ENCODE data around the gene ARL15. TPM values are rescaled to one million over a fixed set of nuclear protein-coding genes. Genes with fewer than 3 reads are reported as not detected.
A peak's percentile ranks its signal among the peaks of the same experiment; 100 is the strongest.

Gene ARL15
- total and polyA plus RNA-seq, 7 experiments from 2014 or later: 9.6 to 17.1 (median 13.6) TPM

- POLR2A ChIA-PET: no interaction called here
- H3K4me3 Mint-ChIP-seq: peak overlapping the region in 1 of 10 donors; percentile 3
- DNase-seq (no peak), ATAC-seq (no peak)
- Histone ChIP-seq H3K27ac (ENCODE audit: low read depth, low read length) (no peak overlapping the region), H3K27me3 (ENCODE audit: control insufficient read depth in 2 of 2, insufficient read depth in 2 of 2, low read length in 2 of 2) (no peaks in the 10 kb centered on the region), H3K9me3 (ENCODE audit: control insufficient read depth in 2 of 3, low read length in 3 of 3) (no peaks in the 10 kb centered on the region), H3K4me3 (ENCODE audit: low read length) (no peak overlapping the region), H3K36me3 (ENCODE audit: control insufficient read depth in 2 of 3, insufficient read depth in 3 of 3, low read length in 3 of 3) (no peaks in the 10 kb centered on the region), H3K4me1 (ENCODE audit: control insufficient read depth in 2 of 2, insufficient read depth in 2 of 2, low read length in 2 of 2) (no peaks in the 10 kb centered on the region)
- H3K4me1 Mint-ChIP-seq: peaks cover 0 to 10% (median 0%) of the 10 kb centered on the region in 7 donors
- H3K9me3 Mint-ChIP-seq: no peaks in the 10 kb centered on the region
- peaks cover 10 to 33% (median 21%) of the 10 kb centered on the region in 5 donors for H3K27me3 Mint-ChIP-seq
- no peaks in the 10 kb centered on the region for H3K36me3 Mint-ChIP-seq
- intact Hi-C loops (cut with micrococcal nuclease): no loop called here
- CTCF ChIA-PET: no interaction called here
- no peak overlapping the region for H3K27ac Mint-ChIP-seq
Measured at GRCh38 chr5:54325610-54326311, 15.4 kb upstream of the ARL15 start.

GRCh38 chr5:54325272-54325609 lies 14.9 kb upstream of the ARL15 start:
- Histone ChIP-seq H3K4me3 (ENCODE audit: low read length) (no peak overlapping the region), H3K27ac (ENCODE audit: low read depth, low read length) (no peak overlapping the region), H3K27me3 (ENCODE audit: control insufficient read depth in 2 of 2, insufficient read depth in 2 of 2, low read length in 2 of 2) (no peaks in the 10 kb centered on the region), H3K36me3 (ENCODE audit: control insufficient read depth in 2 of 3, insufficient read depth in 3 of 3, low read length in 3 of 3) (no peaks in the 10 kb centered on the region), H3K9me3 (ENCODE audit: control insufficient read depth in 2 of 3, low read length in 3 of 3) (no peaks in the 10 kb centered on the region), H3K4me1 (ENCODE audit: control insufficient read depth in 2 of 2, insufficient read depth in 2 of 2, low read length in 2 of 2) (no peaks in the 10 kb centered on the region)
- ATAC-seq: no peak
- ChIA-PET CTCF (no interaction called here), POLR2A (no interaction called here)
- Mint-ChIP-seq H3K27ac (no peak overlapping the region), H3K36me3 (no peaks in the 10 kb centered on the region), H3K4me3 (peak overlapping the region in 1 of 10 donors; percentile 3), H3K27me3 (peaks cover 14 to 36% (median 24%) of the 10 kb centered on the region in 5 donors), H3K4me1 (peaks cover 0 to 10% (median 0%) of the 10 kb centered on the region in 7 donors), H3K9me3 (no peaks in the 10 kb centered on the region)
- no peak for DNase-seq
- intact Hi-C loops (cut with micrococcal nuclease): no loop called here

GRCh38 chr5:54324651-54325271 lies 14.4 kb upstream of the ARL15 start:
- H3K4me3 Mint-ChIP-seq: no peak overlapping the region
- POLR2A ChIA-PET: interaction anchor here (0.6 kb wide), 1 partner anchor 1457 kb away, joined by 3 read pairs; no protein-coding TSS in a partner anchor
- Histone ChIP-seq H3K27ac (ENCODE audit: low read depth, low read length) (no peak overlapping the region), H3K36me3 (ENCODE audit: control insufficient read depth in 2 of 3, insufficient read depth in 3 of 3, low read length in 3 of 3) (no peaks in the 10 kb centered on the region), H3K4me1 (ENCODE audit: control insufficient read depth in 2 of 2, insufficient read depth in 2 of 2, low read length in 2 of 2) (no peaks in the 10 kb centered on the region), H3K4me3 (ENCODE audit: low read length) (no peak overlapping the region), H3K9me3 (ENCODE audit: control insufficient read depth in 2 of 3, low read length in 3 of 3) (no peaks in the 10 kb centered on the region), H3K27me3 (ENCODE audit: control insufficient read depth in 2 of 2, insufficient read depth in 2 of 2, low read length in 2 of 2) (no peaks in the 10 kb centered on the region)
- no peak overlapping the region for H3K27ac Mint-ChIP-seq
- intact Hi-C loops (cut with micrococcal nuclease): no loop called here
- DNase-seq: no peak
- peaks cover 0 to 10% (median 0%) of the 10 kb centered on the region in 7 donors for H3K4me1 Mint-ChIP-seq
- no peaks in the 10 kb centered on the region for H3K9me3 Mint-ChIP-seq
- peaks cover 17 to 40% (median 27%) of the 10 kb centered on the region in 5 donors for H3K27me3 Mint-ChIP-seq
- CTCF ChIA-PET: no interaction called here
- H3K36me3 Mint-ChIP-seq: no peaks in the 10 kb centered on the region
- ATAC-seq: no peak

GRCh38 chr5:54323495-54323894 lies 13.1 kb upstream of the ARL15 start:
- CTCF ChIA-PET: no interaction called here

GRCh38 chr5:54320256-54320655 lies 9.9 kb upstream of the ARL15 start:
- Mint-ChIP-seq H3K36me3 (no peaks in the 10 kb centered on the region), H3K27ac (no peak overlapping the region), H3K4me3 (no peak overlapping the region), H3K27me3 (peaks cover 13 to 53% (median 26%) of the 10 kb centered on the region in 5 donors), H3K4me1 (peaks cover 0 to under 1% (median 0%) of the 10 kb centered on the region in 7 donors), H3K9me3 (no peaks in the 10 kb centered on the region)
- no peaks in the 10 kb centered on the region for H3K9me3 ChIP-seq (ENCODE audit: control insufficient read depth in 2 of 3, low read length in 3 of 3)
- H3K4me1 ChIP-seq (ENCODE audit: control insufficient read depth in 2 of 2, insufficient read depth in 2 of 2, low read length in 2 of 2): no peaks in the 10 kb centered on the region
- no peak overlapping the region for H3K4me3 ChIP-seq (ENCODE audit: low read length)
- DNase-seq (no peak), ATAC-seq (no peak)
- POLR2A ChIA-PET: interaction anchor here (0.6 kb wide), 1 partner anchor 10 kb away, joined by 3 read pairs; the partner anchor contains the start of gene ARL15
- CTCF ChIA-PET: no interaction called here
- H3K27ac ChIP-seq (ENCODE audit: low read depth, low read length): no peak overlapping the region
- no peaks in the 10 kb centered on the region for H3K36me3 ChIP-seq (ENCODE audit: control insufficient read depth in 2 of 3, insufficient read depth in 3 of 3, low read length in 3 of 3)
- H3K27me3 ChIP-seq (ENCODE audit: control insufficient read depth in 2 of 2, insufficient read depth in 2 of 2, low read length in 2 of 2): no peaks in the 10 kb centered on the region
- intact Hi-C loops (cut with micrococcal nuclease): no loop called here

More at GRCh38 chr5:54323495-54323894, 13.1 kb upstream of the ARL15 start:
- Histone ChIP-seq H3K36me3 (ENCODE audit: control insufficient read depth in 2 of 3, insufficient read depth in 3 of 3, low read length in 3 of 3) (no peaks in the 10 kb centered on the region), H3K4me3 (ENCODE audit: low read length) (no peak overlapping the region), H3K27ac (ENCODE audit: low read depth, low read length) (no peak overlapping the region), H3K4me1 (ENCODE audit: control insufficient read depth in 2 of 2, insufficient read depth in 2 of 2, low read length in 2 of 2) (no peaks in the 10 kb centered on the region), H3K27me3 (ENCODE audit: control insufficient read depth in 2 of 2, insufficient read depth in 2 of 2, low read length in 2 of 2) (no peaks in the 10 kb centered on the region), H3K9me3 (ENCODE audit: control insufficient read depth in 2 of 3, low read length in 3 of 3) (no peaks in the 10 kb centered on the region)
- Mint-ChIP-seq H3K4me1 (peaks cover 0 to 10% (median 0%) of the 10 kb centered on the region in 7 donors), H3K27ac (no peak overlapping the region), H3K36me3 (no peaks in the 10 kb centered on the region), H3K9me3 (no peaks in the 10 kb centered on the region), H3K4me3 (no peak overlapping the region), H3K27me3 (peaks cover 19 to 37% (median 29%) of the 10 kb centered on the region in 5 donors)
- ATAC-seq (no peak), DNase-seq (no peak)
- POLR2A ChIA-PET: interaction anchor here (0.6 to 1.9 kb wide), 4 partner anchors 13 to 140 kb away, joined by 4 to 7 read pairs (median 4); partner anchors contain the start of gene ARL15
- intact Hi-C loops (cut with micrococcal nuclease): no loop called here

GRCh38 chr5:54317511-54318260 lies 7.3 kb upstream of the ARL15 start:
- ChIA-PET CTCF (no interaction called here), POLR2A (interaction anchor here (0.6 kb wide), 1 partner anchor 1145 kb away, joined by 4 read pairs; no protein-coding TSS in a partner anchor)
- Histone ChIP-seq H3K4me3 (ENCODE audit: low read length) (no peak overlapping the region), H3K4me1 (ENCODE audit: control insufficient read depth in 2 of 2, insufficient read depth in 2 of 2, low read length in 2 of 2) (no peaks in the 10 kb centered on the region), H3K36me3 (ENCODE audit: control insufficient read depth in 2 of 3, insufficient read depth in 3 of 3, low read length in 3 of 3) (no peaks in the 10 kb centered on the region), H3K9me3 (ENCODE audit: control insufficient read depth in 2 of 3, low read length in 3 of 3) (no peaks in the 10 kb centered on the region), H3K27ac (ENCODE audit: low read depth, low read length) (no peak overlapping the region), H3K27me3 (ENCODE audit: control insufficient read depth in 2 of 2, insufficient read depth in 2 of 2, low read length in 2 of 2) (no peaks in the 10 kb centered on the region)
- intact Hi-C loops (cut with micrococcal nuclease): loop anchor here in 1 of 2 donors (10.0 kb wide), 1 partner anchor 857 kb away; the partner anchor contains the start of gene CDC20B
- no peak for DNase-seq
- H3K27me3 Mint-ChIP-seq: peaks cover 13 to 66% (median 31%) of the 10 kb centered on the region in 5 donors
- no peak for ATAC-seq
- no peaks in the 10 kb centered on the region for H3K36me3 Mint-ChIP-seq
- peaks cover 0 to 4% (median 0%) of the 10 kb centered on the region in 7 donors for H3K4me1 Mint-ChIP-seq
- no peaks in the 10 kb centered on the region for H3K9me3 Mint-ChIP-seq
- H3K27ac Mint-ChIP-seq: peak overlapping the region in 1 of 9 donors; percentile 7
- H3K4me3 Mint-ChIP-seq: no peak overlapping the region

Data from naive thymus-derived CD4-positive, alpha-beta T cell (primary cell).